ENCODE data around the gene MFAP4.

MFAP4 gene

GRCh38 chr17:19381741-19382444, 5.1 kb downstream of the MFAP4 start:
- no peak overlapping the region for H3K4me2 ChIP-seq (ENCODE audit: low read depth, low read length, poor library complexity, severe bottlenecking)
- no peak overlapping the region for H3K27ac ChIP-seq (ENCODE audit: low read depth, low read length)
- H3K9me3 ChIP-seq (ENCODE audit: insufficient read depth, low read length) = no peaks in the 10 kb centered on the region
- H3K36me3 ChIP-seq (ENCODE audit: low read length) = no peaks in the 10 kb centered on the region
- H3K9me2 ChIP-seq (replicated peaks; ENCODE audit: insufficient read depth, low read length) = no peaks in the 10 kb centered on the region
- H3K9ac ChIP-seq (ENCODE audit: low read length) = no peak overlapping the region
- no peak overlapping the region for H3K4me3 ChIP-seq (ENCODE audit: insufficient read depth, low read length, poor library complexity, severe bottlenecking)
- H2AFZ ChIP-seq (ENCODE audit: low read depth, low read length, severe bottlenecking) = no peak overlapping the region
- H4K20me1 ChIP-seq (ENCODE audit: low read depth, low read length) = no peaks in the 10 kb centered on the region
- H3F3A ChIP-seq (ENCODE audit: insufficient read depth) = no peaks in the 10 kb centered on the region; the same call in 1 of the 2 replicates
- H3K79me2 ChIP-seq (ENCODE audit: insufficient read depth, low read length) = peaks cover 5% of the 10 kb centered on the region; the same call in 1 of the 2 replicates
- TF ChIP-seq CTCF (IDR thresholded peaks at IDR 0.05; ENCODE audit: insufficient read depth, low read length, poor library complexity, severe bottlenecking) (no peak), EZH2phosphoT487 (conservative IDR thresholded peaks at IDR 0.05; ENCODE audit: low read length) (no peak)
- no peaks in the 10 kb centered on the region for H3K27me3 ChIP-seq (ENCODE audit: low read length)

GRCh38 chr17:19381361-19381740, 5.6 kb downstream of the MFAP4 start:
- no peak for TF ChIP-seq EZH2phosphoT487 (conservative IDR thresholded peaks at IDR 0.05; ENCODE audit: low read length)
- no peak for TF ChIP-seq CTCF (IDR thresholded peaks at IDR 0.05; ENCODE audit: insufficient read depth, low read length, poor library complexity, severe bottlenecking)
- Histone ChIP-seq H3F3A (ENCODE audit: insufficient read depth) (no peaks in the 10 kb centered on the region; the same call in 1 of the 2 replicates), H4K20me1 (ENCODE audit: low read depth, low read length) (no peaks in the 10 kb centered on the region)

GRCh38 chr17:19380481-19381301, 6.3 kb downstream of the MFAP4 start:
- TF ChIP-seq CTCF (IDR thresholded peaks at IDR 0.05; ENCODE audit: insufficient read depth, low read length, poor library complexity, severe bottlenecking) = no peak
- no peak for TF ChIP-seq EZH2phosphoT487 (conservative IDR thresholded peaks at IDR 0.05; ENCODE audit: low read length)
- Histone ChIP-seq H3K9ac (ENCODE audit: low read length) (no peak overlapping the region), H3K4me2 (ENCODE audit: low read depth, low read length, poor library complexity, severe bottlenecking) (no peak overlapping the region), H3F3A (ENCODE audit: insufficient read depth) (no peaks in the 10 kb centered on the region; the same call in 1 of the 2 replicates), H2AFZ (ENCODE audit: low read depth, low read length, severe bottlenecking) (no peak overlapping the region), H3K9me3 (ENCODE audit: insufficient read depth, low read length) (no peaks in the 10 kb centered on the region), H3K27ac (ENCODE audit: low read depth, low read length) (no peak overlapping the region), H4K20me1 (ENCODE audit: low read depth, low read length) (no peaks in the 10 kb centered on the region), H3K36me3 (ENCODE audit: low read length) (no peaks in the 10 kb centered on the region), H3K79me2 (ENCODE audit: insufficient read depth, low read length) (peaks cover 5% of the 10 kb centered on the region; the same call in 1 of the 2 replicates), H3K4me3 (ENCODE audit: insufficient read depth, low read length, poor library complexity, severe bottlenecking) (no peak overlapping the region), H3K9me2 (replicated peaks; ENCODE audit: insufficient read depth, low read length) (no peaks in the 10 kb centered on the region), H3K27me3 (ENCODE audit: low read length) (no peaks in the 10 kb centered on the region)

More at GRCh38 chr17:19381361-19381740, 5.6 kb downstream of the MFAP4 start:
- Histone ChIP-seq H3K27me3 (ENCODE audit: low read length) (no peaks in the 10 kb centered on the region), H3K4me2 (ENCODE audit: low read depth, low read length, poor library complexity, severe bottlenecking) (no peak overlapping the region), H3K4me3 (ENCODE audit: insufficient read depth, low read length, poor library complexity, severe bottlenecking) (no peak overlapping the region), H3K27ac (ENCODE audit: low read depth, low read length) (no peak overlapping the region), H3K79me2 (ENCODE audit: insufficient read depth, low read length) (peaks cover 5% of the 10 kb centered on the region; the same call in 1 of the 2 replicates), H3K9ac (ENCODE audit: low read length) (no peak overlapping the region), H3K9me3 (ENCODE audit: insufficient read depth, low read length) (no peaks in the 10 kb centered on the region), H3K36me3 (ENCODE audit: low read length) (no peaks in the 10 kb centered on the region), H3K9me2 (replicated peaks; ENCODE audit: insufficient read depth, low read length) (no peaks in the 10 kb centered on the region), H2AFZ (ENCODE audit: low read depth, low read length, severe bottlenecking) (no peak overlapping the region)
